A549 (cell line): ENCODE results near the gene RPS6KA6. TPM values are rescaled to one million over a fixed set of nuclear protein-coding genes. Genes with fewer than 3 reads are reported as not detected.

ENCODE experiments used
- ATAC-seq, 2 experiments: fragments of 200-7000 bp in 1 of 2; fragments of >200 bp in 1 of 2; cut with Nextera tagmentation in 1 of 2; cut with Tn5 transposase in 1 of 2; 3 replicates each; pipeline versions ENCODE4 v1.8.0 to v1.9.1; 2018 to 2020; ENCODE audit warnings: mild to moderate bottlenecking in 1 of 2, moderate library complexity in 1 of 2
- CTCF ChIA-PET: fragments of 300-600 bp; sonication (Branson Sonifier 250); formaldehyde crosslinking; extraction: SDS; loops from one replicate; lab custom pipeline; 2021; ENCODE audit warnings: antibody characterized with exemption, inconsistent platforms; lab: Yijun Ruan, JAX
- POLR2A ChIA-PET: fragments of 350-600 bp; formaldehyde crosslinking; extraction: SDS; loops from one replicate; lab custom pipeline; 2021; ENCODE audit warnings: antibody characterized with exemption, inconsistent platforms; lab: Yijun Ruan, JAX
- DNase-seq, 2 experiments: peaks; one replicate each; pipeline versions ENCODE4 v3.0.0 to v3.0.0-alpha.2; 2011 to 2016; ENCODE audit warnings: low read depth in 1 of 2, low spot score in 1 of 2
- FAIRE-seq: peaks from 2 replicates; lab custom pipeline; 2011; peaks lifted over from hg19 to GRCh38; lab: Jason Lieb, UNC
- H3K27ac ChIP-seq, 2 experiments: fragments of >200 bp; sonication (Bioruptor Twin); formaldehyde crosslinking; 3 replicates each; pipeline ENCODE4 v1.5.1; 2016 to 2017
- H3K4me1 ChIP-seq: fragments of >200 bp; sonication (Bioruptor Twin); formaldehyde crosslinking; 3 replicates; pipeline ENCODE4 v1.6.1; 2016
- H3K4me2 ChIP-seq: fragments of >200 bp; sonication (Bioruptor Twin); formaldehyde crosslinking; 3 replicates; pipeline ENCODE4 v1.6.1; 2016
- H3K4me3 ChIP-seq: fragments of >200 bp; sonication (Bioruptor Twin); formaldehyde crosslinking; 3 replicates; pipeline ENCODE4 v1.5.1; 2016
- H3K9me3 ChIP-seq: fragments of >200 bp; sonication (Bioruptor Twin); formaldehyde crosslinking; 3 replicates; pipeline ENCODE4 v1.6.1; 2016
- CBX2 ChIP-seq: fragments of 200-600 bp; sonication (generic); IDR thresholded peaks from 2 replicates; pipeline ENCODE4 v1.6.1; 2016; ENCODE audit warnings: low read depth, mild to moderate bottlenecking, borderline replicate concordance
- EHMT2 ChIP-seq: fragments of 200-600 bp; sonication (generic); IDR thresholded peaks from 2 replicates; pipeline ENCODE4 v1.6.1; 2016; ENCODE audit warnings: antibody characterized with exemption, low read depth, mild to moderate bottlenecking, moderate library complexity
- FOSB ChIP-seq: fragments of 250-450 bp; sonication (Bioruptor Pico); IDR thresholded peaks from 2 replicates; pipeline ENCODE4 v1.5.0; 2020; ENCODE audit warnings: mild to moderate bottlenecking, moderate library complexity
- FOSL2 ChIP-seq, 2 experiments: fragments of 450-650 bp in 1 of 2; fragments of >200 bp in 1 of 2; sonication (Bioruptor Twin) in 1 of 2; formaldehyde crosslinking; IDR thresholded peaks; 2 replicates each; pipeline versions ENCODE4 v1.5.0 to v1.6.1; 2016 to 2020; ENCODE audit warnings: mild to moderate bottlenecking in 1 of 2, moderate library complexity in 1 of 2
- HOXA7 ChIP-seq: fragments of 250-450 bp; sonication (Bioruptor Pico); IDR thresholded peaks from 2 replicates; pipeline ENCODE4 v1.5.0; 2020; ENCODE audit warnings: mild to moderate bottlenecking, moderate library complexity
- HOXB5 ChIP-seq: fragments of 250-450 bp; sonication (Bioruptor Pico); IDR thresholded peaks from 2 replicates; pipeline ENCODE4 v1.5.0; 2020; ENCODE audit warnings: mild to moderate bottlenecking, moderate library complexity
- KDM1A ChIP-seq: fragments of 200-600 bp; sonication (generic); IDR thresholded peaks from 2 replicates; pipeline ENCODE4 v1.6.1; 2016; ENCODE audit warnings: low read depth, mild to moderate bottlenecking
- NFE2L2 ChIP-seq: fragments of 150-350 bp; conservative IDR thresholded peaks from 2 replicates; pipeline ENCODE4 v1.6.1; 2014; ENCODE audit warnings: low read length
- NR3C1 ChIP-seq: fragments of >200 bp; sonication (Bioruptor Twin); formaldehyde crosslinking; IDR thresholded peaks from 3 replicates; pipeline ENCODE4 v1.6.1; 2017
- POLR2A ChIP-seq: IDR thresholded peaks from 2 replicates; pipeline ENCODE4 v1.6.1; 2012; ENCODE audit warnings: mild to moderate bottlenecking, low read length
- POLR2AphosphoS2 ChIP-seq: conservative IDR thresholded peaks from 2 replicates; pipeline ENCODE4 v1.6.1; 2012; ENCODE audit warnings: low read length, improper control_type of control experiment, inconsistent platforms
- SREBF2 ChIP-seq: fragments of 450-650 bp; IDR thresholded peaks from 2 replicates; pipeline ENCODE4 v1.6.1; 2014; ENCODE audit warnings: mild to moderate bottlenecking, moderate library complexity
- TP53 ChIP-seq: fragments of 250-450 bp; sonication (Bioruptor Pico); IDR thresholded peaks from 2 replicates; pipeline ENCODE4 v1.5.0; 2021; ENCODE audit warnings: mild to moderate bottlenecking, moderate library complexity
- ZFP36 ChIP-seq: fragments of 450-650 bp; IDR thresholded peaks from 2 replicates; pipeline ENCODE4 v1.6.1; 2014; ENCODE audit warnings: borderline replicate concordance; ENCODE audit not compliant: partially characterized antibody
- ZNF302 ChIP-seq: fragments of 250-450 bp; sonication (Bioruptor Pico); IDR thresholded peaks from 2 replicates; pipeline ENCODE4 v1.9.0; 2021; ENCODE audit warnings: inconsistent platforms, mild to moderate bottlenecking, moderate library complexity
- ZSCAN20 ChIP-seq: fragments of 250-450 bp; sonication (Bioruptor Pico); IDR thresholded peaks from 2 replicates; pipeline ENCODE4 v1.8.0; 2022; ENCODE audit warnings: mild to moderate bottlenecking, moderate library complexity
- WGBS: methylation state at CpG from one replicate; pipeline ENCODE4 v1.1.6; 2017; ENCODE audit errors: missing lambda C conversion rate; 5-methylcytosine and 5-hydroxymethylcytosine counted together
- polyA plus RNA-seq, 4 experiments: library from polyadenylated mRNA; depleted of rRNA in 3 of 4; stranded (reverse); fragments of >200 nt; fragmentation: RNase III in 1 of 4; extraction: RNeasy Plus Mini Kit Qiagen cat#74134 plus additional on column Dnase treatment in 1 of 4; gene quantifications; 2 replicates in 3 of 4; 3 replicates in 1 of 4; pipeline ENCODE4 v1.2.3, GENCODE V29; 2011 to 2017
- TF ChIP-seq, protein P1 (sequence below): fragments of >200 bp; sonication (Bioruptor Twin); formaldehyde crosslinking; IDR thresholded peaks from 2 replicates; pipeline ENCODE4 v1.6.1; 2016
- TF ChIP-seq, protein P2 (sequence below): IDR thresholded peaks from 2 replicates; pipeline ENCODE4 v1.6.1; 2012; ENCODE audit warnings: low read depth, borderline replicate concordance
- TF ChIP-seq, protein P3 (sequence below): fragments of 450-650 bp; IDR thresholded peaks from 2 replicates; pipeline ENCODE4 v1.6.1; 2014; ENCODE audit warnings: antibody characterized with exemption
- TF ChIP-seq, protein P4 (sequence below): fragments of >200 bp; sonication (Bioruptor Twin); formaldehyde crosslinking; IDR thresholded peaks from 3 replicates; pipeline ENCODE4 v1.6.1; 2016
- TF ChIP-seq, protein P5 (sequence below): fragments of 250-450 bp; sonication (Bioruptor Pico); IDR thresholded peaks from 2 replicates; pipeline ENCODE4 v1.5.0; 2021; ENCODE audit warnings: mild to moderate bottlenecking, moderate library complexity, borderline replicate concordance
- TF ChIP-seq, protein P6 (sequence below): fragments of 200-600 bp; sonication (generic); IDR thresholded peaks from 2 replicates; pipeline ENCODE4 v1.6.1; 2016; ENCODE audit warnings: antibody characterized with exemption, mild to moderate bottlenecking, moderate library complexity

RPS6KA6 gene
- polyA plus RNA-seq, 2 of the 4 experiments (the other 2 are of a cell fraction), result 4.6 to 11.3 TPM

DNA sequence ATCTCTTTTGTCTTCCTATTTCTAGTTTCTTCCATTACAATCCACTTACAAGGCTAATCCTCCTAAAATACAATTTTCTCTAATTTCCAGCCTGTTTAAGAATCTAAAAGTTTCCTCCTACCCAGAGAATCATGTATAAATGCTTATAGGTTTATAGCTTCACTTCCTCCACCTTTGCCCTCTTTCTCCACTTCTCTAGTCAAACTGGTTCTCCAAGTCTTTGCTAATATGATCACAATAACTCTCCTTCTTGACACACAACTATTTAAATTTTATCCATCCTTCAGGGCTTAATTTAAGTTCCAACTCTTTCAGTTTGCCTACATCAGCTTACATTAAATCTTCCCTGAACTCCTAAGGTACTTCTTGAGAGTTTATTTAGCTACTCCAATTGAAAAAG is 69.2 kb downstream of the RPS6KA6 start:
- no peak for FAIRE-seq
- ATAC-seq, result no peak
- CTCF ChIA-PET, result no interaction called here
- Histone ChIP-seq H3K4me3 (no peak overlapping the region), H3K4me1 (no peaks in the 10 kb centered on the region), H3K27ac (no peak overlapping the region), H3K4me2 (no peak overlapping the region), H3K9me3 (no peaks in the 10 kb centered on the region)
- POLR2A ChIA-PET, result no interaction called here
- TF ChIP-seq FOSL2 (IDR thresholded peaks at IDR 0.05) (no peak), FOSL2 (CRISPR knock-in tag; IDR thresholded peaks at IDR 0.05) (no peak), POLR2A (no peak), TP53 (no peak), ZSCAN20 (no peak), POLR2AphosphoS2 (no peak), KDM1A (no peak), NR3C1 (no peak), EHMT2 (no peak)
- TF ChIP-seq, protein P1, sequence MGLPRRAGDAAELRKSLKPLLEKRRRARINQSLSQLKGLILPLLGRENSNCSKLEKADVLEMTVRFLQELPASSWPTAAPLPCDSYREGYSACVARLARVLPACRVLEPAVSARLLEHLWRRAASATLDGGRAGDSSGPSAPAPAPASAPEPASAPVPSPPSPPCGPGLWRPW, result no peak
- TF ChIP-seq, protein P2, sequence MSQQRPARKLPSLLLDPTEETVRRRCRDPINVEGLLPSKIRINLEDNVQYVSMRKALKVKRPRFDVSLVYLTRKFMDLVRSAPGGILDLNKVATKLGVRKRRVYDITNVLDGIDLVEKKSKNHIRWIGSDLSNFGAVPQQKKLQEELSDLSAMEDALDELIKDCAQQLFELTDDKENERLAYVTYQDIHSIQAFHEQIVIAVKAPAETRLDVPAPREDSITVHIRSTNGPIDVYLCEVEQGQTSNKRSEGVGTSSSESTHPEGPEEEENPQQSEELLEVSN, result no peak
- TF ChIP-seq, protein P3, sequence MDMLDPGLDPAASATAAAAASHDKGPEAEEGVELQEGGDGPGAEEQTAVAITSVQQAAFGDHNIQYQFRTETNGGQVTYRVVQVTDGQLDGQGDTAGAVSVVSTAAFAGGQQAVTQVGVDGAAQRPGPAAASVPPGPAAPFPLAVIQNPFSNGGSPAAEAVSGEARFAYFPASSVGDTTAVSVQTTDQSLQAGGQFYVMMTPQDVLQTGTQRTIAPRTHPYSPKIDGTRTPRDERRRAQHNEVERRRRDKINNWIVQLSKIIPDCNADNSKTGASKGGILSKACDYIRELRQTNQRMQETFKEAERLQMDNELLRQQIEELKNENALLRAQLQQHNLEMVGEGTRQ, result no peak
- TF ChIP-seq, protein P4, sequence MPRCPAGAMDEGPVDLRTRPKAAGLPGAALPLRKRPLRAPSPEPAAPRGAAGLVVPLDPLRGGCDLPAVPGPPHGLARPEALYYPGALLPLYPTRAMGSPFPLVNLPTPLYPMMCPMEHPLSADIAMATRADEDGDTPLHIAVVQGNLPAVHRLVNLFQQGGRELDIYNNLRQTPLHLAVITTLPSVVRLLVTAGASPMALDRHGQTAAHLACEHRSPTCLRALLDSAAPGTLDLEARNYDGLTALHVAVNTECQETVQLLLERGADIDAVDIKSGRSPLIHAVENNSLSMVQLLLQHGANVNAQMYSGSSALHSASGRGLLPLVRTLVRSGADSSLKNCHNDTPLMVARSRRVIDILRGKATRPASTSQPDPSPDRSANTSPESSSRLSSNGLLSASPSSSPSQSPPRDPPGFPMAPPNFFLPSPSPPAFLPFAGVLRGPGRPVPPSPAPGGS, result no peak
- TF ChIP-seq, protein P5, sequence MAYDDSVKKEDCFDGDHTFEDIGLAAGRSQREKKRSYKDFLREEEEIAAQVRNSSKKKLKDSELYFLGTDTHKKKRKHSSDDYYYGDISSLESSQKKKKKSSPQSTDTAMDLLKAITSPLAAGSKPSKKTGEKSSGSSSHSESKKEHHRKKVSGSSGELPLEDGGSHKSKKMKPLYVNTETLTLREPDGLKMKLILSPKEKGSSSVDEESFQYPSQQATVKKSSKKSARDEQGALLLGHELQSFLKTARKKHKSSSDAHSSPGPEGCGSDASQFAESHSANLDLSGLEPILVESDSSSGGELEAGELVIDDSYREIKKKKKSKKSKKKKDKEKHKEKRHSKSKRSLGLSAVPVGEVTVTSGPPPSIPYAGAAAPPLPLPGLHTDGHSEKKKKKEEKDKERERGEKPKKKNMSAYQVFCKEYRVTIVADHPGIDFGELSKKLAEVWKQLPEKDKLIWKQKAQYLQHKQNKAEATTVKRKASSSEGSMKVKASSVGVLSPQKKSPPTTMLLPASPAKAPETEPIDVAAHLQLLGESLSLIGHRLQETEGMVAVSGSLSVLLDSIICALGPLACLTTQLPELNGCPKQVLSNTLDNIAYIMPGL (CRISPR knock-in tag), result no peak
- no peak for DNase-seq

DNA sequence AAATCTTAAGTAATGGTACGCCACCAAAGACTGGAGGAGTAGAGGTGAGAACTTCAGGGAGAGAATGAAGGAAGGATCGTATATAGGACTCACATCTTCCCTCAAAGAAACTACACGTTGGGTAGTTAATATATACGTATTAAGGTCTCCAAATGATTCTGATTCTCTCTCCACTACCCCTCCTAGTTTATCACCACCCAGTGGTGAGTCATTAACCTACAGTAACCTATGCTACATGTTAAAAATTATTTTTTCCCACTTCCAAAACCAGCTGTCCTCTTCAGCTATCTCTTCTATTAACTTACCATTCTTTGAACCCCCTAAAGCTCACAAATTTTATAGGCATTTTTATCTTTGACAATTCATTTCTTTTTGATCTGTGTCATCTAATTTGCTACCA is 69.7 kb downstream of the RPS6KA6 start:
- FAIRE-seq, result no peak
- CTCF ChIA-PET, result no interaction called here
- ATAC-seq, result no peak

More for the DNA sequence above, 69.7 kb downstream of the RPS6KA6 start:
- POLR2A ChIA-PET, result no interaction called here
- Histone ChIP-seq H3K9me3 (no peaks in the 10 kb centered on the region), H3K27ac (no peak overlapping the region), H3K4me2 (no peak overlapping the region), H3K4me1 (no peaks in the 10 kb centered on the region), H3K4me3 (no peak overlapping the region)
- no peak for TF ChIP-seq ZFP36
- TF ChIP-seq HOXA7 (CRISPR knock-in tag), result no peak
- TF ChIP-seq NFE2L2, result no peak
- no peak for TF ChIP-seq CBX2
- TF ChIP-seq, protein P6, sequence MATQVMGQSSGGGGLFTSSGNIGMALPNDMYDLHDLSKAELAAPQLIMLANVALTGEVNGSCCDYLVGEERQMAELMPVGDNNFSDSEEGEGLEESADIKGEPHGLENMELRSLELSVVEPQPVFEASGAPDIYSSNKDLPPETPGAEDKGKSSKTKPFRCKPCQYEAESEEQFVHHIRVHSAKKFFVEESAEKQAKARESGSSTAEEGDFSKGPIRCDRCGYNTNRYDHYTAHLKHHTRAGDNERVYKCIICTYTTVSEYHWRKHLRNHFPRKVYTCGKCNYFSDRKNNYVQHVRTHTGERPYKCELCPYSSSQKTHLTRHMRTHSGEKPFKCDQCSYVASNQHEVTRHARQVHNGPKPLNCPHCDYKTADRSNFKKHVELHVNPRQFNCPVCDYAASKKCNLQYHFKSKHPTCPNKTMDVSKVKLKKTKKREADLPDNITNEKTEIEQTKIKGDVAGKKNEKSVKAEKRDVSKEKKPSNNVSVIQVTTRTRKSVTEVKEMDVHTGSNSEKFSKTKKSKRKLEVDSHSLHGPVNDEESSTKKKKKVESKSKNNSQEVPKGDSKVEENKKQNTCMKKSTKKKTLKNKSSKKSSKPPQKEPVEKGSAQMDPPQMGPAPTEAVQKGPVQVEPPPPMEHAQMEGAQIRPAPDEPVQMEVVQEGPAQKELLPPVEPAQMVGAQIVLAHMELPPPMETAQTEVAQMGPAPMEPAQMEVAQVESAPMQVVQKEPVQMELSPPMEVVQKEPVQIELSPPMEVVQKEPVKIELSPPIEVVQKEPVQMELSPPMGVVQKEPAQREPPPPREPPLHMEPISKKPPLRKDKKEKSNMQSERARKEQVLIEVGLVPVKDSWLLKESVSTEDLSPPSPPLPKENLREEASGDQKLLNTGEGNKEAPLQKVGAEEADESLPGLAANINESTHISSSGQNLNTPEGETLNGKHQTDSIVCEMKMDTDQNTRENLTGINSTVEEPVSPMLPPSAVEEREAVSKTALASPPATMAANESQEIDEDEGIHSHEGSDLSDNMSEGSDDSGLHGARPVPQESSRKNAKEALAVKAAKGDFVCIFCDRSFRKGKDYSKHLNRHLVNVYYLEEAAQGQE, result no peak
- no peak for TF ChIP-seq SREBF2
- no peak for TF ChIP-seq HOXB5 (CRISPR knock-in tag)
- TF ChIP-seq ZNF302 (CRISPR knock-in tag), result no peak
- TF ChIP-seq TP53, result no peak
- TF ChIP-seq FOSB (CRISPR knock-in tag), result no peak
- WGBS, result 57% methylated on average over 4 of the region's 4 CpGs
- DNase-seq, result no peak
